ENCODE results near the gene MUC5AC. TPM values are rescaled to one million over a fixed set of nuclear protein-coding genes. Genes with fewer than 3 reads are reported as not detected.

The MUC5AC gene
- total and polyA plus RNA-seq, 5 donors = not detected

- intact Hi-C loops (cut with DNase I) = no loop called here
- Histone ChIP-seq H3K9me3 (ENCODE audit: control insufficient read depth, low read length) (no peaks in the 10 kb centered on the region), H3K27me3 (ENCODE audit: control insufficient read depth, insufficient read depth) (no peaks in the 10 kb centered on the region), H3K27ac (ENCODE audit: low read length) (no peak overlapping the region), H3K4me3 (ENCODE audit: low read length) (no peak overlapping the region), H3K4me1 (ENCODE audit: control insufficient read depth, insufficient read depth, low read length) (no peaks in the 10 kb centered on the region)
- ATAC-seq = no peak
- peak; percentile 4 to 37 (median 19) for DNase-seq
- 81% methylated on average over 23 of the region's 23 CpGs for WGBS
These were observed 69.9 kb downstream of the MUC5AC start for GRCh38 chr11:1227551-1228100.

- no peak overlapping the region for H3K4me3 ChIP-seq (ENCODE audit: low read length)
- no peaks in the 10 kb centered on the region for H3K9me3 ChIP-seq (ENCODE audit: control insufficient read depth, low read length)
- H3K4me1 ChIP-seq (ENCODE audit: control insufficient read depth, insufficient read depth, low read length) = no peaks in the 10 kb centered on the region
- H3K27ac ChIP-seq (ENCODE audit: low read length) = no peak overlapping the region
- 84% methylated on average over 31 of the region's 31 CpGs for WGBS
- ATAC-seq (no peak), DNase-seq (peak; percentile 6 to 53 (median 34))
- no peaks in the 10 kb centered on the region for H3K27me3 ChIP-seq (ENCODE audit: control insufficient read depth, insufficient read depth)
- intact Hi-C loops (cut with DNase I) = no loop called here
These were observed 70.5 kb downstream of the MUC5AC start for GRCh38 chr11:1228101-1228821.

DNA sequence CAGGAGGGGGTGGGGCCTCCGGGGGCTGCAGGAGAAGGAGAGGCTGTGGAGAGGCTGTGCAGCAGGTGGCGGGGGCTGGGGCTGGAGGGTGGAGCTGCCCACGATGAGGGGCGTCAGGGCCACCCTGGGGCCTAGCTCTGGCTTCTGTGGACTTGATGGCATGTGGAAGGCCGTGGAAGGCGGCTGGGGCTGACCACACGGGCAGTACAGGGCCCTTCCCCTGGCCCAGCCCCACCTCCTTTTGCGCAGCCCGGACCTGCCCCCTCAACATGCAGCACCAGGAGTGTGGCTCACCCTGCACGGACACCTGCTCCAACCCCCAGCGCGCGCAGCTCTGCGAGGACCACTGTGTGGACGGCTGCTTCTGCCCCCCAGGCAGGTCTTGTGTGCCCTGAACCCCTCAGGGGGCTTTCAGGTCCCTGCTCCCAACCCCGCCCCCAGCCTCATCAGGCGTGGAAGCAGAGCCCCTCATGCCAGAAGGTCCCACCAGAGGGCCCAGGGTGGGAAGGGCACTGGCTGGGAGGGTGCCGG lies 71.2 kb downstream of the MUC5AC start:
- Histone ChIP-seq H3K4me3 (ENCODE audit: low read length) (no peak overlapping the region), H3K27ac (ENCODE audit: low read length) (no peak overlapping the region), H3K4me1 (ENCODE audit: control insufficient read depth, insufficient read depth, low read length) (no peaks in the 10 kb centered on the region), H3K27me3 (ENCODE audit: control insufficient read depth, insufficient read depth) (no peaks in the 10 kb centered on the region), H3K9me3 (ENCODE audit: control insufficient read depth, low read length) (no peaks in the 10 kb centered on the region)
- peak; percentile 5 to 48 (median 46) for DNase-seq
- ATAC-seq = no peak
- intact Hi-C loops (cut with DNase I) = no loop called here
- WGBS = 72% methylated on average over 18 of the region's 18 CpGs

DNA sequence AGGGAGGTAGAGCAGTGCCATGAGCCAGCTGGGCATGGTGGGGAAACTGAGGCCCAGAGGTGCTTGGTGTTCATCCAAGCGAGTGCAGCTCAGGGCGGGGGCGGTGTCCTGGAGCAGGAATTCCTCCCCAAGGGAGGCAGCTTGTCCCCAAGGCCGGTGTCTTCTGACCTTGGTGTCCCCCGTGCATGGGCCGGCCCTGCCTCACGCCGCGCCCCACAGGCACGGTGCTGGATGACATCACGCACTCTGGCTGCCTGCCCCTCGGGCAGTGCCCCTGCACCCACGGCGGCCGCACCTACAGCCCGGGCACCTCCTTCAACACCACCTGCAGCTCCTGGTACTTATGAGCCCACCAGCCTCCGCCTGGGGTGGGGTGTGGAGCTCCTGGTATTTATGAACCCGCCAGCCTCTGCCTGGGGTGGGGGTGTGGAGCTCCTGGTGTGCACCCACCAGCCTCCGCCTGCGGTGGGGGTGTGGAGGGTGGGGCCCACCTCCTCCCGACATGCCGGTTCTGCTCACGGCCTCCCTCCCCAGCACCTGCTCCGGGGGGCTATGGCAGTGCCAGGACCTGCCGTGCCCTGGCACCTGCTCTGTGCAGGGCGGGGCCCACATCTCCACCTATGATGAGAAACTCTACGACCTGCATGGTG lies 71.8 kb downstream of the MUC5AC start:
- intact Hi-C loops (cut with DNase I) = no loop called here
- Histone ChIP-seq H3K9me3 (ENCODE audit: control insufficient read depth, low read length) (no peaks in the 10 kb centered on the region), H3K27me3 (ENCODE audit: control insufficient read depth, insufficient read depth) (no peaks in the 10 kb centered on the region), H3K4me1 (ENCODE audit: control insufficient read depth, insufficient read depth, low read length) (no peaks in the 10 kb centered on the region), H3K4me3 (ENCODE audit: low read length) (no peak overlapping the region), H3K27ac (ENCODE audit: low read length) (no peak overlapping the region)
- 82% methylated on average over 27 of the region's 27 CpGs for WGBS
- ATAC-seq (no peak), DNase-seq (peak; percentile 6 to 48 (median 44))

- WGBS = 85% methylated on average over 5 of the region's 5 CpGs
- no peak overlapping the region for H3K27ac ChIP-seq (ENCODE audit: low read length)
- no peaks in the 10 kb centered on the region for H3K9me3 ChIP-seq (ENCODE audit: control insufficient read depth, low read length)
- DNase-seq = peak in 2 of 3 donors; percentile 32 to 33
- no peak overlapping the region for H3K4me3 ChIP-seq (ENCODE audit: low read length)
- no peaks in the 10 kb centered on the region for H3K27me3 ChIP-seq (ENCODE audit: control insufficient read depth, insufficient read depth)
- ATAC-seq = no peak
- intact Hi-C loops (cut with DNase I) = no loop called here
- no peaks in the 10 kb centered on the region for H3K4me1 ChIP-seq (ENCODE audit: control insufficient read depth, insufficient read depth, low read length)
These were observed 72.3 kb downstream of the MUC5AC start for GRCh38 chr11:1230121-1230455.

- ATAC-seq (no peak), DNase-seq (peak; percentile 11 to 53 (median 33))
- Histone ChIP-seq H3K4me1 (ENCODE audit: control insufficient read depth, insufficient read depth, low read length) (no peaks in the 10 kb centered on the region), H3K4me3 (ENCODE audit: low read length) (no peak overlapping the region), H3K9me3 (ENCODE audit: control insufficient read depth, low read length) (no peaks in the 10 kb centered on the region), H3K27me3 (ENCODE audit: control insufficient read depth, insufficient read depth) (no peaks in the 10 kb centered on the region), H3K27ac (ENCODE audit: low read length) (no peak overlapping the region)
- intact Hi-C loops (cut with DNase I) = no loop called here
- WGBS = 72% methylated on average over 45 of the region's 45 CpGs
These were observed 73.0 kb downstream of the MUC5AC start for GRCh38 chr11:1230456-1231395.

- ATAC-seq (no peak), DNase-seq (peak; percentile 10 to 62 (median 44))
- H3K9me3 ChIP-seq (ENCODE audit: control insufficient read depth, low read length) = no peaks in the 10 kb centered on the region
- WGBS = 61% methylated on average over 22 of the region's 22 CpGs
- no peaks in the 10 kb centered on the region for H3K4me1 ChIP-seq (ENCODE audit: control insufficient read depth, insufficient read depth, low read length)
- no peak overlapping the region for H3K4me3 ChIP-seq (ENCODE audit: low read length)
- intact Hi-C loops (cut with DNase I) = no loop called here
- H3K27ac ChIP-seq (ENCODE audit: low read length) = no peak overlapping the region
- no peaks in the 10 kb centered on the region for H3K27me3 ChIP-seq (ENCODE audit: control insufficient read depth, insufficient read depth)
These were observed 73.8 kb downstream of the MUC5AC start for GRCh38 chr11:1231396-1232020.

DNA sequence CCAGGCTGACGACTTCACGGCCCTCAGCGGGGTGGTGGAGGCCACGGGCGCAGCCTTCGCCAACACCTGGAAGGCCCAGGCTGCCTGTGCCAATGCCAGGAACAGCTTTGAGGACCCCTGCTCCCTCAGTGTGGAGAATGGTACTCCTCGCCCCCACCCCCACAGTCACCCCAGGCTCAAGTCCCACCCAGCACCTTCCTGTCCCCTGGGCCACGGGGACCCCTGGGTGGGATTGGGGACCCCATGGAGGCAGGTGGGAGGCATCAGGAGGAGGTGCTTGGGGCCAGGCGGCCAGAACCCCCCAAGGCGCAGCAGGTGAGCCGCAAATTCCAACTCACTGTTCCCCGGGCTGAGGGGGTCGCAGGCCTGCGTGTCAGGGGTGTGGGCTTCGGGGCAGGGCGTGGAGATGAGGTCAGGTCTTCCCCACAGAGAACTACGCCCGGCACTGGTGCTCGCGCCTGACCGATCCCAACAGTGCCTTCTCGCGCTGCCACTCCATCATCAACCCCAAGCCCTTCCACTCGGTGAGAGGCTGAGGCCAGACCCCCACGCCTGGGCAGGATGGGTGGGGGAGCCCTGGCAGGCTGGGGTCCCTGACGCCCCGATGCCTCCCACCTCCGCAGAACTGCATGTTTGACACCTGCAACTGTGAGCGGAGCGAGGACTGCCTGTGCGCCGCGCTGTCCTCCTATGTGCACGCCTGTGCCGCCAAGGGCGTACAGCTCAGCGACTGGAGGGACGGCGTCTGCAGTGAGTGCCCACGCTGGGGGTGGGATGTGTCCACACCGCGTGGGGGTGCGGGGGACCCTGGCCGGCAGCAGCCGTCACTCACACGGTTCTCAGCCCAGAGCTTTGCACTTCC lies 74.5 kb downstream of the MUC5AC start:
- peak; percentile 7 to 33 (median 8) for DNase-seq

GRCh38 chr11:1232883-1233321 lies 75.1 kb downstream of the MUC5AC start:
- no peak for ATAC-seq
- intact Hi-C loops (cut with DNase I) = no loop called here
- Histone ChIP-seq H3K4me1 (ENCODE audit: control insufficient read depth, insufficient read depth, low read length) (no peaks in the 10 kb centered on the region), H3K27me3 (ENCODE audit: control insufficient read depth, insufficient read depth) (no peaks in the 10 kb centered on the region), H3K27ac (ENCODE audit: low read length) (no peak overlapping the region), H3K9me3 (ENCODE audit: control insufficient read depth, low read length) (no peaks in the 10 kb centered on the region), H3K4me3 (ENCODE audit: low read length) (no peak overlapping the region)
- 79% methylated on average over 30 of the region's 30 CpGs for WGBS
- peak; percentile 12 to 37 (median 35) for DNase-seq

More for the DNA sequence above, 74.5 kb downstream of the MUC5AC start:
- intact Hi-C loops (cut with DNase I) = no loop called here
- Histone ChIP-seq H3K27me3 (ENCODE audit: control insufficient read depth, insufficient read depth) (no peaks in the 10 kb centered on the region), H3K4me3 (ENCODE audit: low read length) (no peak overlapping the region), H3K4me1 (ENCODE audit: control insufficient read depth, insufficient read depth, low read length) (no peaks in the 10 kb centered on the region), H3K27ac (ENCODE audit: low read length) (no peak overlapping the region), H3K9me3 (ENCODE audit: control insufficient read depth, low read length) (no peaks in the 10 kb centered on the region)
- 76% methylated on average over 46 of the region's 46 CpGs for WGBS
- ATAC-seq = no peak
